ENCODE measurements around the gene NIPA2.

- TF ChIP-seq, protein P1, sequence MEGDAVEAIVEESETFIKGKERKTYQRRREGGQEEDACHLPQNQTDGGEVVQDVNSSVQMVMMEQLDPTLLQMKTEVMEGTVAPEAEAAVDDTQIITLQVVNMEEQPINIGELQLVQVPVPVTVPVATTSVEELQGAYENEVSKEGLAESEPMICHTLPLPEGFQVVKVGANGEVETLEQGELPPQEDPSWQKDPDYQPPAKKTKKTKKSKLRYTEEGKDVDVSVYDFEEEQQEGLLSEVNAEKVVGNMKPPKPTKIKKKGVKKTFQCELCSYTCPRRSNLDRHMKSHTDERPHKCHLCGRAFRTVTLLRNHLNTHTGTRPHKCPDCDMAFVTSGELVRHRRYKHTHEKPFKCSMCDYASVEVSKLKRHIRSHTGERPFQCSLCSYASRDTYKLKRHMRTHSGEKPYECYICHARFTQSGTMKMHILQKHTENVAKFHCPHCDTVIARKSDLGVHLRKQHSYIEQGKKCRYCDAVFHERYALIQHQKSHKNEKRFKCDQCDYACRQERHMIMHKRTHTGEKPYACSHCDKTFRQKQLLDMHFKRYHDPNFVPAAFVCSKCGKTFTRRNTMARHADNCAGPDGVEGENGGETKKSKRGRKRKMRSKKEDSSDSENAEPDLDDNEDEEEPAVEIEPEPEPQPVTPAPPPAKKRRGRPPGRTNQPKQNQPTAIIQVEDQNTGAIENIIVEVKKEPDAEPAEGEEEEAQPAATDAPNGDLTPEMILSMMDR (IDR thresholded peaks at IDR 0.05; ENCODE audit: borderline replicate concordance, extremely low read depth, low read length, poor library complexity, severe bottlenecking): no peak
- TF ChIP-seq EZH2 (IDR thresholded peaks at IDR 0.05; ENCODE audit: borderline replicate concordance, low read depth, low read length, severe bottlenecking): no peak
These were observed 24.9 kb downstream of the NIPA2 start for GRCh38 chr15:22863356-22863755.
